Posterior vena cava (tissue), 2 donors: ENCODE measurements around the gene PCDHB12. TPM values are rescaled to one million over a fixed set of nuclear protein-coding genes. Genes with fewer than 3 reads are reported as not detected.
"Not testable (repeated sequence)": the region's sequence is repeated elsewhere in the genome, so short reads cannot be mapped to it uniquely, and the experiment has no call there.

Source experiments
- DNase-seq: peaks from one replicate; pipeline ENCODE4 v3.0.0-alpha.2; 2020; ENCODE audit warnings: low spot score
- intact Hi-C, 2 donors: fragments of 100-400 bp; cut with DNase I; formaldehyde crosslinking; loops; one replicate each; pipeline versions ENCODE4 v1.14.1 to v1.14.2; 2022 to 2023
- long read RNA-seq, 2 donors: library from polyadenylated mRNA; unstranded; transcript quantifications; one replicate each; pipeline ENCODE4 v2.0.0, GENCODE V29; 2020 to 2021
- total RNA-seq, 2 donors: library from RNA; stranded (reverse); fragmentation: NEBNext Ultra II Directional; extraction: Animal tissue kit (Norgen Biotek cat#: 25700); gene quantifications; one replicate each; pipeline ENCODE4 v1.2.1, GENCODE V29; 2021
- donor health status: DM: yes; HTN: yes; CAD: no.
- donor health status: DM: yes; HTN: yes; CAD: no.

The PCDHB12 gene
- total RNA-seq = 1 to 10 TPM; 3.6 to 4.1 TPM
- long read RNA-seq, donor 1, partial matches to known transcripts = 0 of 1 reads
- long read RNA-seq, donor 1, other reads (novel, unspliced or antisense) = 0 of 1 reads
- long read RNA-seq, donor 2, partial matches to known transcripts = 0 of 4 reads
- long read RNA-seq, donor 2, other reads (novel, unspliced or antisense) = 1 of 4 reads

- DNase-seq = no peak
- intact Hi-C loops = no loop called here
Observed at GRCh38 chr5:141208478-141208877, at the start of gene PCDHB12. Gene PCDHB12, plus strand, starts transcription at chr5:141208719. Its CDS starts 189 bp downstream, at chr5:141208908.

- intact Hi-C loops = no loop called here
- no peak for DNase-seq
Observed at GRCh38 chr5:141172381-141173204, 35.9 kb upstream of the PCDHB12 start, which contains the start of gene PCDHB7. Gene PCDHB7, plus strand, starts transcription at chr5:141172644. Its CDS starts 192 bp downstream, at chr5:141172836.

GRCh38 chr5:141174291-141175104, 34.0 kb upstream of the PCDHB12 start:
- intact Hi-C loops = not testable (repeated sequence)

GRCh38 chr5:141175933-141176332, 32.6 kb upstream of the PCDHB12 start:
- DNase-seq = no peak
- intact Hi-C loops = no loop called here

More at GRCh38 chr5:141174291-141175104, 34.0 kb upstream of the PCDHB12 start:
- DNase-seq = not testable (repeated sequence)

DNA sequence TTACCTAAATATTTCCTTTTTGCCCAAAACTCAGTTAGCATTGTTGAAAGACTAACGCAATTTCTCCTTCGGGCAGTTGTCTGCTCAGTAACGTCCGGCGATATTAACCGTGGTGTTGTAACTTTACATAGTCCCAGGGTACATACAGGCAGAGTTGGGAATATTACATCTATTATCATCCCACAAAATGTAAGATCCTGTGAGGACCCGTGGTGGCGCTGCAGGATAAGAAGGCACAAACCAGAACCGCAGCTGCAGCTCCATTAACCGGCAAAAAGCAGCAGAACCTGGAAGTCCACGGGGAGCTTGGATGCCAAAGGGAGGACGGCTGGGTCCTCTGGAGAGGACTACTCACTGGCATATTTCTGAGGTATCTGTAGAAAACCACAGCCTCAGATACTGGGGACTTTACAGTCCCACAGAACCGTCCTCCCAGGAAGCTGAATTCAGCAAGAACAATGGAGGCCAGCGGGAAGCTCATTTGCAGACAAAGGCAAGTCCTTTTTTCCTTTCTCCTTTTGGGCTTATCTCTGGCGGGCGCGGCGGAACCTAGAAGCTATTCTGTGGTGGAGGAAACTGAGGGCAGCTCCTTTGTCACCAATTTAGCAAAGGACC, 30.8 kb upstream of the PCDHB12 start, which contains the start of gene PCDHB8:
Gene PCDHB8 (plus strand): TSS at position 214 of the 615 bp plus-strand sequence. CDS start 245 bp downstream, at position 459.
- intact Hi-C loops, DNase-seq: not testable (repeated sequence)

DNA sequence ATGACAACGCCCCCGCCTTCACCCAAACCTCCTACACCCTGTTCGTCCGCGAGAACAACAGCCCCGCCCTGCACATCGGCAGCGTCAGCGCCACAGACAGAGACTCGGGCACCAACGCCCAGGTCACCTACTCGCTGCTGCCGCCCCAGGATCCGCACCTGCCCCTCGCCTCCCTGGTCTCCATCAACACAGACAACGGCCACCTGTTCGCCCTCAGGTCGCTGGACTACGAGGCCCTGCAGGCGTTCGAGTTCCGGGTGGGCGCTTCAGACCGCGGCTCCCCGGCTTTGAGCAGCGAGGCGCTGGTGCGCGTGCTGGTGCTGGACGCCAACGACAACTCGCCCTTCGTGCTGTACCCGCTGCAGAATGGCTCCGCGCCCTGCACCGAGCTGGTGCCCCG, 29.1 kb upstream of the PCDHB12 start:
- intact Hi-C loops = not testable (repeated sequence)

GRCh38 chr5:141179876-141180275, 28.6 kb upstream of the PCDHB12 start:
- intact Hi-C loops, DNase-seq: not testable (repeated sequence)

More for the DNA sequence above, 29.1 kb upstream of the PCDHB12 start:
- not testable (repeated sequence) for DNase-seq

GRCh38 chr5:141180313-141180712, 28.2 kb upstream of the PCDHB12 start:
- intact Hi-C loops = no loop called here
- no peak for DNase-seq

- no peak for DNase-seq
- intact Hi-C loops = no loop called here
Observed at GRCh38 chr5:141182248-141182647, 26.3 kb upstream of the PCDHB12 start, which contains the start of gene PCDHB16. Gene PCDHB16, plus strand, starts transcription at chr5:141182387. Its CDS starts 173 bp downstream, at chr5:141182560.

DNA sequence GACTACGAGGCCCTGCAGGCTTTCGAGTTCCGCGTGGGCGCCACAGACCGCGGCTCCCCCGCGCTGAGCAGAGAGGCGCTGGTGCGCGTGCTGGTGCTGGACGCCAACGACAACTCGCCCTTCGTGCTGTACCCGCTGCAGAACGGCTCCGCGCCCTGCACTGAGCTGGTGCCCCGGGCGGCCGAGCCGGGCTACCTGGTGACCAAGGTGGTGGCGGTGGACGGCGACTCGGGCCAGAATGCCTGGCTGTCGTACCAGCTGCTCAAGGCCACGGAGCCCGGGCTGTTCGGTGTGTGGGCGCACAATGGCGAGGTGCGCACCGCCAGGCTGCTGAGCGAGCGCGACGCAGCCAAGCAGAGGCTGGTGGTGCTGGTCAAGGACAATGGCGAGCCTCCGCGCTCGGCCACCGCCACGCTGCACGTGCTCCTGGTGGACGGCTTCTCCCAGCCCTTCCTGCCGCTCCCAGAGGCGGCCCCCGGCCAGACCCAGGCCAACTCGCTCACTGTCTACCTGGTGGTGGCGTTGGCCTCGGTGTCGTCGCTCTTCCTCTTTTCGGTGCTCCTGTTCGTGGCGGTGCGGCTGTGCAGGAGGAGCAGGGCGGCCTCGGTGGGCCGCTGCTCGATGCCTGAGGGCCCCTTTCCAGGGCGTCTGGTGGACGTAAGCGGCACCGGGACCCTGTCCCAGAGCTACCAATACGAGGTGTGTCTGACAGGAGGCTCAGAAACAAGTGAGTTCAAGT, 24.2 kb upstream of the PCDHB12 start:
- intact Hi-C loops, DNase-seq: not testable (repeated sequence)

GRCh38 chr5:141186897-141187512, 21.5 kb upstream of the PCDHB12 start, which contains the start of gene PCDHB9:
Gene PCDHB9, plus strand, starts transcription at chr5:141187161. Its CDS starts 158 bp downstream, at chr5:141187319.
- intact Hi-C loops = no loop called here
- DNase-seq = no peak

DNA sequence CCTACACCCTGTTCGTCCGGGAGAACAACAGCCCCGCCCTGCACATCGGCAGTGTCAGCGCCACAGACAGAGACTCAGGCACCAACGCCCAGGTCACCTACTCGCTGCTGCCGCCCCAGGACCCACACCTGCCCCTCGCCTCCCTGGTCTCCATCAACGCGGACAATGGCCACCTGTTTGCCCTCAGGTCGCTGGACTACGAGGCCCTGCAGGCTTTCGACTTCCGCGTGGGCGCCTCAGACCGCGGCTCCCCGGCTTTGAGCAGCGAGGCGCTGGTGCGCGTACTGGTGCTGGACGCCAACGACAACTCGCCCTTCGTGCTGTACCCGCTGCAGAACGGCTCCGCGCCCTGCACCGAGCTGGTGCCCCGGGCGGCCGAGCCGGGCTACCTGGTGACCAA, 19.8 kb upstream of the PCDHB12 start:
- DNase-seq, intact Hi-C loops: not testable (repeated sequence)

GRCh38 chr5:141189131-141189530, 19.4 kb upstream of the PCDHB12 start:
- intact Hi-C loops = not testable (repeated sequence)

GRCh38 chr5:141192110-141192725, 16.3 kb upstream of the PCDHB12 start, which contains the start of gene PCDHB10:
Gene PCDHB10, plus strand, starts transcription at chr5:141192353. Its CDS starts 200 bp downstream, at chr5:141192553.
- DNase-seq = no peak
- intact Hi-C loops = no loop called here

More at GRCh38 chr5:141189131-141189530, 19.4 kb upstream of the PCDHB12 start:
- not testable (repeated sequence) for DNase-seq

GRCh38 chr5:141194332-141194731, 14.2 kb upstream of the PCDHB12 start:
- intact Hi-C loops, DNase-seq: not testable (repeated sequence)

GRCh38 chr5:141196363-141196762, 12.2 kb upstream of the PCDHB12 start:
- no peak for DNase-seq

More at GRCh38 chr5:141196363-141196762, 12.2 kb upstream of the PCDHB12 start:
- intact Hi-C loops = no loop called here
